PC-9 (cell line): ENCODE measurements around the gene SERPINI1. TPM values are rescaled to one million over a fixed set of nuclear protein-coding genes. Genes with fewer than 3 reads are reported as not detected.

ENCODE experiments used
- BruUV-seq: library from RNA; stranded (reverse); fragments of 400-500 nt; replicated peaks from 2 replicates; lab custom pipeline; 2021; lab: Mats Ljungman, UMichigan
- CTCF ChIA-PET: fragments of 300-600 bp; sonication (Branson Sonifier 250); formaldehyde crosslinking; loops from one replicate; lab custom pipeline; 2022; ENCODE audit warnings: antibody characterized with exemption; lab: Charles Lee
- POLR2A ChIA-PET: fragments of 300-600 bp; sonication (Branson Sonifier 250); formaldehyde crosslinking; loops from one replicate; lab custom pipeline; 2022; ENCODE audit warnings: antibody characterized with exemption; ENCODE audit not compliant: unreplicated experiment; lab: Charles Lee
- DNase-seq, 2 experiments: peaks; one replicate each; pipeline versions ENCODE4 v3.0.0 to v3.0.0-alpha.2; 2015 to 2022; ENCODE audit warnings: mixed read lengths in 1 of 2
- H2AFZ ChIP-seq: fragments of 200-600 bp; sonication (generic); 2 replicates; pipeline ENCODE4 v1.8.1; 2017; ENCODE audit warnings: antibody characterized with exemption
- H3F3A ChIP-seq: fragments of 200-600 bp; sonication (generic); 2 replicates; pipeline ENCODE4 v1.8.1; 2017; ENCODE audit warnings: antibody characterized with exemption, mild to moderate bottlenecking, low read depth; ENCODE audit not compliant: insufficient read depth
- H3K27ac ChIP-seq: fragments of 200-600 bp; sonication (generic); 2 replicates; pipeline ENCODE4 v1.6.1; 2016; ENCODE audit warnings: mixed run types
- H3K27me3 ChIP-seq: fragments of 200-600 bp; sonication (generic); 2 replicates; pipeline ENCODE4 v1.6.1; 2016; ENCODE audit warnings: low read depth, mixed run types; ENCODE audit not compliant: insufficient read depth
- H3K36me3 ChIP-seq: fragments of 200-600 bp; sonication (generic); 2 replicates; pipeline ENCODE4 v1.6.1; 2016; ENCODE audit warnings: low read depth, mixed run types
- H3K4me1 ChIP-seq: fragments of 200-600 bp; sonication (generic); replicated peaks from 2 replicates; pipeline ENCODE4 v1.6.1; 2016; ENCODE audit warnings: mixed run types; ENCODE audit not compliant: insufficient read depth
- H3K4me2 ChIP-seq: fragments of 200-600 bp; sonication (generic); 2 replicates; pipeline ENCODE4 v1.6.1; 2017; ENCODE audit warnings: mixed run types
- H3K4me3 ChIP-seq: fragments of 200-600 bp; sonication (generic); 2 replicates; pipeline ENCODE4 v1.6.1; 2016; ENCODE audit warnings: mixed run types
- H3K79me2 ChIP-seq: fragments of 200-600 bp; sonication (generic); 2 replicates; pipeline ENCODE4 v1.6.1; 2017; ENCODE audit warnings: low read depth, mixed run types
- H3K9me2 ChIP-seq: fragments of 200-600 bp; sonication (generic); 2 replicates; pipeline ENCODE4 v1.8.1; 2017; ENCODE audit warnings: mild to moderate bottlenecking; ENCODE audit not compliant: insufficient read depth
- H3K9me3 ChIP-seq: fragments of 200-600 bp; sonication (generic); 2 replicates; pipeline ENCODE4 v1.8.1; 2016; ENCODE audit warnings: low read depth; ENCODE audit not compliant: insufficient read depth
- H4K20me1 ChIP-seq: fragments of 200-600 bp; sonication (generic); 2 replicates; pipeline ENCODE4 v1.8.1; 2017; ENCODE audit not compliant: insufficient read depth
- CTCF ChIP-seq: fragments of 200-600 bp; sonication (generic); conservative IDR thresholded peaks from 2 replicates; pipeline ENCODE4 v1.6.1; 2017; ENCODE audit warnings: mixed run types, antibody characterized with exemption, mild to moderate bottlenecking, moderate library complexity
- EZH2 ChIP-seq: fragments of 200-600 bp; sonication (generic); IDR thresholded peaks from 2 replicates; pipeline ENCODE4 v1.8.0; 2017; ENCODE audit warnings: antibody characterized with exemption, low read depth
- intact Hi-C: fragments of 100-400 bp; cut with micrococcal nuclease; formaldehyde crosslinking; loops from one replicate; pipeline ENCODE4 v1.10.0; 2022; ENCODE audit not compliant: unreplicated experiment
- total RNA-seq: library from RNA; stranded (reverse); gene quantifications from 2 replicates; pipeline ENCODE4 v1.2.3, GENCODE V29; 2021

The SERPINI1 gene
- total RNA-seq, 1 experiment from 2014 or later, result 2.4 TPM

DNA sequence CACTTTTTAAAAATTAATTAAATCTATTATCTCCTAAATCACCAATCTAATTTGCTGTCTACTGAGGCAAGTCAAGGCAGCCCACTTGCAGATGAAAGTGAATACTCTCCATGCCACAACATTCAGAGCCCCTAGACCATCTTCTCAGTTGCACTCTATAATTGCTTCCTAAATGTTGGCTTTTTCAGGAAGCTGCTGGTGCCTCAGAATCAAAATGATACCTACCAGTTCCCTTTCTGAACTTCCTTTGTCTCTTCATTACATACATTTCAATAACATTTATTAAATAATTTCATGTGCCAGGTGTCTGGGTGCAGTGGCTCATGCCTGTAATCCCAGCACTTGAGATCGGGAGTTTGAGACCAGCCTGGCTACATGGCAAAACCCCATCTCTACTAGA is 124.1 kb downstream of the SERPINI1 start:
- no peaks in the 10 kb centered on the region for H3K79me2 ChIP-seq
- DNase-seq, result no peak
- intact Hi-C loops, result loop anchor here (10.0 kb wide), 1 partner anchor 1865 kb away; no protein-coding TSS in a partner anchor
- POLR2A ChIA-PET, result no interaction called here
- H3K27ac ChIP-seq, result no peak overlapping the region
- H3K4me2 ChIP-seq, result no peak overlapping the region
- no peaks in the 10 kb centered on the region for H3K9me3 ChIP-seq
- H3K4me3 ChIP-seq, result no peak overlapping the region
- CTCF ChIA-PET, result no interaction called here
- H3K36me3 ChIP-seq, result no peaks in the 10 kb centered on the region
- no peaks in the 10 kb centered on the region for H3K9me2 ChIP-seq
- no peaks in the 10 kb centered on the region for H4K20me1 ChIP-seq
- no peaks in the 10 kb centered on the region for H3F3A ChIP-seq
- H2AFZ ChIP-seq, result no peak overlapping the region
- no peaks in the 10 kb centered on the region for H3K27me3 ChIP-seq
- BruUV-seq, result no TSS peak
- TF ChIP-seq EZH2, result no peak
- no peak for TF ChIP-seq CTCF
- 0 out of 2 replicates have a peak, but pooled peaks cover 3% of the 10 kb centered on the region for H3K4me1 ChIP-seq

- no peak overlapping the region for H3K4me3 ChIP-seq
- no peak for DNase-seq
- no peak overlapping the region for H3K4me2 ChIP-seq
- no peaks in the 10 kb centered on the region for H3K79me2 ChIP-seq
- H3K27ac ChIP-seq, result no peak overlapping the region
- intact Hi-C loops, result loop anchor here (10.0 kb wide), 1 partner anchor 1867 kb away; no protein-coding TSS in a partner anchor
- H3K36me3 ChIP-seq, result no peaks in the 10 kb centered on the region
- BruUV-seq, result no TSS peak
- ChIA-PET CTCF (no interaction called here), POLR2A (no interaction called here)
- H4K20me1 ChIP-seq, result no peaks in the 10 kb centered on the region
- H3F3A ChIP-seq, result no peaks in the 10 kb centered on the region
- no peaks in the 10 kb centered on the region for H3K9me3 ChIP-seq
- TF ChIP-seq CTCF (no peak), EZH2 (no peak)
- no peaks in the 10 kb centered on the region for H3K9me2 ChIP-seq
- no peak overlapping the region for H2AFZ ChIP-seq
- no peaks in the 10 kb centered on the region for H3K27me3 ChIP-seq
- 0 out of 2 replicates have a peak, but pooled peaks cover 9% of the 10 kb centered on the region for H3K4me1 ChIP-seq
Observed at GRCh38 chr3:167861649-167862048, 126.1 kb downstream of the SERPINI1 start.

- Histone ChIP-seq H3K27me3 (no peaks in the 10 kb centered on the region), H3K4me1 (0 out of 2 replicates have a peak, but pooled peaks cover 9% of the 10 kb centered on the region), H3F3A (no peaks in the 10 kb centered on the region), H4K20me1 (no peaks in the 10 kb centered on the region), H3K79me2 (no peaks in the 10 kb centered on the region), H3K9me3 (no peaks in the 10 kb centered on the region), H3K27ac (no peak overlapping the region), H3K4me2 (no peak overlapping the region), H3K4me3 (no peak overlapping the region), H3K36me3 (no peaks in the 10 kb centered on the region), H3K9me2 (no peaks in the 10 kb centered on the region), H2AFZ (no peak overlapping the region)
- intact Hi-C loops, result loop anchor here (10.0 kb wide), 1 partner anchor 1867 kb away; no protein-coding TSS in a partner anchor
- CTCF ChIA-PET, result no interaction called here
- TF ChIP-seq CTCF, result no peak
- no peak for TF ChIP-seq EZH2
- DNase-seq, result no peak
- POLR2A ChIA-PET, result no interaction called here
- BruUV-seq, result no TSS peak
Observed at GRCh38 chr3:167862104-167862730, 126.7 kb downstream of the SERPINI1 start.
